ENCODE data around the gene DAB2IP.
"Not testable (repeated sequence)": the region's sequence is repeated elsewhere in the genome, so short reads cannot be mapped to it uniquely, and the experiment has no call there.

DAB2IP gene

GRCh38 chr9:121731919-121732318 lies 80.5 kb downstream of the DAB2IP start:
- DNase-seq, result no peak

- DNase-seq, result no peak
Measured at GRCh38 chr9:121732389-121732788, 81.0 kb downstream of the DAB2IP start.

- DNase-seq, result no peak
Measured at GRCh38 chr9:121732886-121733285, 81.5 kb downstream of the DAB2IP start.

- no peak for DNase-seq
Measured at GRCh38 chr9:121734465-121734864, 83.0 kb downstream of the DAB2IP start.

- DNase-seq, result no peak
Measured at GRCh38 chr9:121735065-121735792, 83.8 kb downstream of the DAB2IP start.

GRCh38 chr9:121735793-121736770 lies 84.6 kb downstream of the DAB2IP start:
- no peak for DNase-seq

- no peak for DNase-seq
Measured at GRCh38 chr9:121736934-121737462, 85.6 kb downstream of the DAB2IP start.

GRCh38 chr9:121737481-121737931 lies 86.1 kb downstream of the DAB2IP start:
- no peak for DNase-seq

- DNase-seq, result no peak
Measured at GRCh38 chr9:121738411-121738810, 87.0 kb downstream of the DAB2IP start.

GRCh38 chr9:121738968-121739367 lies 87.5 kb downstream of the DAB2IP start:
- DNase-seq, result no peak

- no peak for DNase-seq
Measured at GRCh38 chr9:121739971-121740370, 88.5 kb downstream of the DAB2IP start.

GRCh38 chr9:121741228-121741918 lies 89.9 kb downstream of the DAB2IP start:
- DNase-seq, result no peak

GRCh38 chr9:121741919-121742283 lies 90.5 kb downstream of the DAB2IP start:
- DNase-seq, result not testable (repeated sequence)

- no peak for DNase-seq
Measured at GRCh38 chr9:121742923-121743322, 91.5 kb downstream of the DAB2IP start.

- no peak for DNase-seq
Measured at GRCh38 chr9:121743441-121744001, 92.1 kb downstream of the DAB2IP start.

- no peak for DNase-seq
Measured at GRCh38 chr9:121744002-121744686, 92.7 kb downstream of the DAB2IP start.

GRCh38 chr9:121744687-121745395 lies 93.4 kb downstream of the DAB2IP start:
- DNase-seq, result no peak

GRCh38 chr9:121745396-121745695 lies 93.9 kb downstream of the DAB2IP start:
- no peak for DNase-seq

GRCh38 chr9:121746411-121746810 lies 95.0 kb downstream of the DAB2IP start:
- no peak for DNase-seq

GRCh38 chr9:121746866-121747265 lies 95.4 kb downstream of the DAB2IP start:
- DNase-seq, result no peak

- DNase-seq, result no peak
Measured at GRCh38 chr9:121748074-121748473, 96.6 kb downstream of the DAB2IP start.
